CD8-positive, alpha-beta memory T cell (primary cell): ENCODE data around the gene KLRK1. TPM values are rescaled to one million over a fixed set of nuclear protein-coding genes. Genes with fewer than 3 reads are reported as not detected.
"Not testable (repeated sequence)": the region's sequence is repeated elsewhere in the genome, so short reads cannot be mapped to it uniquely, and the experiment has no call there.

Source experiments
- CTCF ChIA-PET: fragments of 350-600 bp; sonication (Branson Sonifier 250); formaldehyde crosslinking; loops from one replicate; lab custom pipeline; 2021; ENCODE audit warnings: antibody characterized with exemption; lab: Charles Lee
- POLR2A ChIA-PET: fragments of 350-600 bp; sonication (Branson Sonifier 250); formaldehyde crosslinking; loops from one replicate; lab custom pipeline; 2021; ENCODE audit warnings: antibody characterized with exemption; lab: Charles Lee
- DNase-seq, 5 donors: peaks; one replicate each; pipeline versions ENCODE4 v3.0.0 to v3.0.0-alpha.2; 2020 to 2022; ENCODE audit warnings: mixed read lengths in 1 of 5
- H3K27ac ChIP-seq: one replicate; pipeline ENCODE4 v1.7.0; 2013; ENCODE audit warnings: low read depth, mild to moderate bottlenecking, low read length, moderate library complexity
- H3K27me3 ChIP-seq: 2 replicates; pipeline ENCODE4 v1.7.0; 2013; ENCODE audit warnings: low read length, mild to moderate bottlenecking; ENCODE audit not compliant: insufficient read depth, poor library complexity, severe bottlenecking
- H3K36me3 ChIP-seq: 2 replicates; pipeline ENCODE4 v1.7.0; 2013; ENCODE audit warnings: mild to moderate bottlenecking, low read length, moderate library complexity; ENCODE audit not compliant: insufficient read depth
- H3K4me1 ChIP-seq: 2 replicates; pipeline ENCODE4 v1.7.0; 2013; ENCODE audit warnings: mild to moderate bottlenecking, low read length, moderate library complexity; ENCODE audit not compliant: insufficient read depth
- H3K4me3 ChIP-seq: 2 replicates; pipeline ENCODE4 v1.7.0; 2013; ENCODE audit warnings: mild to moderate bottlenecking, low read length
- H3K9me3 ChIP-seq: 2 replicates; pipeline ENCODE4 v1.7.0; 2013; ENCODE audit warnings: mild to moderate bottlenecking, low read length
- H3K27ac Mint-ChIP-seq, 8 donors: one replicate each; pipeline ENCODE4 v1.8.0; 2020 to 2021; ENCODE audit warnings: mixed read lengths in 8 of 8, mild to moderate bottlenecking in 6 of 8, inconsistent platforms in 3 of 8, moderate library complexity in 3 of 8
- H3K27me3 Mint-ChIP-seq, 2 donors: one replicate each; pipeline ENCODE4 v1.8.0; 2020 to 2021; ENCODE audit warnings: mixed read lengths in 2 of 2, mild to moderate bottlenecking in 1 of 2, moderate library complexity in 1 of 2
- H3K36me3 Mint-ChIP-seq, 3 donors: one replicate each; pipeline ENCODE4 v1.8.0; 2020 to 2021; ENCODE audit warnings: mixed read lengths in 3 of 3, inconsistent platforms in 1 of 3, mild to moderate bottlenecking in 1 of 3
- H3K4me1 Mint-ChIP-seq, 3 donors: one replicate each; pipeline ENCODE4 v1.8.0; 2020 to 2021; ENCODE audit warnings: mixed read lengths in 3 of 3, inconsistent platforms in 1 of 3, mild to moderate bottlenecking in 1 of 3
- H3K4me3 Mint-ChIP-seq, 7 donors: one replicate each; pipeline ENCODE4 v1.8.0; 2020 to 2021; ENCODE audit warnings: mixed read lengths in 7 of 7, mild to moderate bottlenecking in 6 of 7, moderate library complexity in 4 of 7, inconsistent platforms in 2 of 7
- H3K9me3 Mint-ChIP-seq, 5 donors: one replicate each; pipeline ENCODE4 v1.8.0; 2020 to 2022; ENCODE audit warnings: mixed read lengths in 5 of 5, mild to moderate bottlenecking in 3 of 5, moderate library complexity in 2 of 5, inconsistent platforms in 1 of 5
- polyA plus RNA-seq: library from polyadenylated mRNA; unstranded; fragments of 300-500 nt; fragmentation: Illumina TruSeq; gene quantifications from one replicate; pipeline ENCODE4 v1.2.3, GENCODE V29; 2021
- total RNA-seq, 2 experiments: library from RNA; stranded (reverse); gene quantifications; one replicate each; pipeline ENCODE4 v1.2.3, GENCODE V29; 2021

The KLRK1 gene
- total and polyA plus RNA-seq, 3 experiments from 2014 or later = 145 to 562 (median 161) TPM

DNA sequence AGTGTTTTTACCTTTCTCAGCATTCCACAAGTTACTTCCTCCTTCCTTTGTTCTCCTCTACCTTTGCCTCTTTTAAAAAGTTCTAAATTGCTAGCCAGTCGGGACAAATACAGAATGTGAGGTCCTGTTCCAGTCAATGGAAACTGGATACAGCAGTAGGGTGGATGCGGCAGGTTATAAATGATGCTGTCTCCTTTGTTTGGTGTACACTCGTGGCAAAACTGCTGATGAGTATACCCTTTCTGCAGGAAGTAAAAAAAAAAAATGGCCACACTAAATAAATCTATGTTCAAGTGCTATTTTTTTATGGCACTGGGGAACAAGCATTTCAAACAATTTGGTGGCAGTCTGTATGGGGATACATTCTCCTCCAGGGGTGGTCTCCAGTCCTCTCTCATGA lies 27.5 kb downstream of the KLRK1 start:
- CTCF ChIA-PET = no interaction called here
- H3K27ac ChIP-seq = peak overlapping the region; percentile 80
- H3K36me3 Mint-ChIP-seq = peaks cover 14 to 39% (median 23%) of the 10 kb centered on the region in 3 donors

DNA sequence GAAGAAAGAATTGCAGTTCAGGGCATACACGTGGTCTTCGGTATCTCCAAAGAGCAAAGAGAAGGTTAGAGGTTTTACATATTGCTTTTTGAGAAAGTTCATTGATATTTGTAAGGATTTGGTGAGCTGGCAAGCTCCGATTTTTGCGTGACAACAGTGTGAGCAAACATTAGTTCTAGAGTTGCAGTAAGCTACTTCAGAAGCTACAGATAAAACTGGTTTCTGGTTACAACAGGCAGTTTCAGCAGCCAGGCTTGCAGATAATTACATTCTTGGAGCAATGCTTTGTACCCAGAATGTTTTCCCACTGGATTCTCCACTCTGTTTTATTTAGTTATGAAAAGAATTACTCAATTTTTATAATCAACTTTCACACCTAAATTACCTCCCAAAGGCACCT lies 28.2 kb downstream of the KLRK1 start:
- Histone ChIP-seq H3K36me3 (no peaks in the 10 kb centered on the region), H3K4me3 (no peak overlapping the region), H3K9me3 (no peaks in the 10 kb centered on the region), H3K27ac (peak overlapping the region; percentile 30), H3K27me3 (no peaks in the 10 kb centered on the region), H3K4me1 (peaks cover 27% of the 10 kb centered on the region)
- Mint-ChIP-seq H3K9me3 (peaks cover 0 to 3% (median 0%) of the 10 kb centered on the region in 5 donors), H3K4me1 (peaks cover 28 to 37% (median 37%) of the 10 kb centered on the region in 3 donors), H3K27me3 (no peaks in the 10 kb centered on the region), H3K36me3 (peaks cover 9 to 45% (median 24%) of the 10 kb centered on the region in 3 donors), H3K27ac (peak overlapping the region in 6 of 8 donors; percentile 30 to 93 (median 72)), H3K4me3 (peak overlapping the region in 2 of 7 donors; percentile 9 to 24)
- no peak for DNase-seq
- POLR2A ChIA-PET = no interaction called here
- CTCF ChIA-PET = interaction anchor here (1.0 kb wide), 1 partner anchor 125 kb away, joined by 4 read pairs; no protein-coding TSS in a partner anchor

More for the DNA sequence above, 27.5 kb downstream of the KLRK1 start:
- H3K9me3 ChIP-seq = no peaks in the 10 kb centered on the region
- H3K27ac Mint-ChIP-seq = peak overlapping the region in 2 of 8 donors; percentile 24 to 94
- no peak overlapping the region for H3K4me3 ChIP-seq
- H3K4me1 Mint-ChIP-seq = peaks cover 28 to 37% (median 37%) of the 10 kb centered on the region in 3 donors
- H3K27me3 Mint-ChIP-seq = no peaks in the 10 kb centered on the region
- POLR2A ChIA-PET = interaction anchor here (0.6 kb wide), 1 partner anchor 182 kb away, joined by 4 read pairs; no protein-coding TSS in a partner anchor
- peaks cover 34% of the 10 kb centered on the region for H3K4me1 ChIP-seq
- no peak for DNase-seq
- no peaks in the 10 kb centered on the region for H3K27me3 ChIP-seq
- H3K4me3 Mint-ChIP-seq = peak overlapping the region in 3 of 7 donors; percentile 10 to 30 (median 21)
- peaks cover 0 to 3% (median 0%) of the 10 kb centered on the region in 5 donors for H3K9me3 Mint-ChIP-seq
- H3K36me3 ChIP-seq = no peaks in the 10 kb centered on the region

DNA sequence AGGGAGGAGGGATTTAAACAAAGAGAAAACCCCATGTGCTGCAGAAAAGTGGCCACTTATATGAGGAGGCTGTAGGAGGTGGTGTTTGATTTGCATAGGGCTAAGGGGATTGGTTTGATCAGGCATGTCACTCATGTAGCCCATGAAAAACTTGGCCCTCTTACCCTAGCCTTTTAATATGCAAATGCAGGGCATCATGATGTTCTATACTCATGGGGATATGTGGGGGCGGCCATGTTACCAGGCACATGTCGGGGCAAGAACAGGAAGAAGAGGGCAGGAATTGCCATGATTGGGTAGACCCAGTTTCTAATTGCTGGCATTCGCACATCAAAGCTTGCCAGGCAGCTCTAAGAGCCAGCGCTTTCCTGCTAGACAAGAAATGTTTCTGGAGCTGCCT lies 28.8 kb downstream of the KLRK1 start:
- H3K9me3 ChIP-seq = no peaks in the 10 kb centered on the region
- ChIA-PET POLR2A (interaction anchor here (0.7 kb wide), 1 partner anchor 197 kb away, joined by 3 read pairs; no protein-coding TSS in a partner anchor), CTCF (interaction anchor here (1.0 kb wide), 1 partner anchor 125 kb away, joined by 4 read pairs; no protein-coding TSS in a partner anchor)
- peak overlapping the region in 2 of 7 donors; percentile 11 to 24 for H3K4me3 Mint-ChIP-seq
- H3K9me3 Mint-ChIP-seq = peaks cover 0 to 3% (median 0%) of the 10 kb centered on the region in 5 donors
- H3K4me1 ChIP-seq = peaks cover 22% of the 10 kb centered on the region
- H3K27ac Mint-ChIP-seq = peak overlapping the region in 6 of 8 donors; percentile 30 to 93 (median 71)
- H3K4me3 ChIP-seq = no peak overlapping the region
- peaks cover 30 to 40% (median 37%) of the 10 kb centered on the region in 3 donors for H3K4me1 Mint-ChIP-seq
- no peaks in the 10 kb centered on the region for H3K27me3 ChIP-seq
- H3K27ac ChIP-seq = peak overlapping the region; percentile 30
- peaks cover 10 to 46% (median 26%) of the 10 kb centered on the region in 3 donors for H3K36me3 Mint-ChIP-seq
- no peaks in the 10 kb centered on the region for H3K27me3 Mint-ChIP-seq
- DNase-seq = no peak
- no peaks in the 10 kb centered on the region for H3K36me3 ChIP-seq

DNA sequence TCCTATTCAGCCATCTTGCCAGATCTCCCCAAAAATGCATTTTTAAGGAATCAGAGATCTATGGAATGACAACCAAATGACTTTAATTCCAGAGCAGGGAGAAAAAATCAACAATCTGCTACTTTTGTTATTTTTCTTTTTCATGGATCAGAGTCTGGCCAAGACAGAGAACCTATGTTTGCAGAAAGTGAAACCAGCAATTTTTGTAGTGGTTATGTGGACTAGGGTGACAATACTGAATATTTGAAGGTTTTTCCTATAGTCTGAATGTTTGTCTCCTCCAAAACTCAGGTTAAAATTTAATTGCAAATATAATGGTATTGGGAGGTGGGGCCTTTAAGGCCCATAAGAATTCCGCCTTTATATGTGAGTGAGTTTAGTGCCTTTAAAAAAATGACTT lies 30.9 kb downstream of the KLRK1 start:
- Histone ChIP-seq H3K36me3 (no peaks in the 10 kb centered on the region), H3K4me3 (no peak overlapping the region), H3K4me1 (peaks cover 6% of the 10 kb centered on the region), H3K9me3 (no peaks in the 10 kb centered on the region), H3K27ac (no peak overlapping the region), H3K27me3 (no peaks in the 10 kb centered on the region)
- H3K4me1 Mint-ChIP-seq = peaks cover 32 to 41% (median 41%) of the 10 kb centered on the region in 3 donors
- H3K4me3 Mint-ChIP-seq = peak overlapping the region in 4 of 7 donors; percentile 5 to 39 (median 10)
- peaks cover 0 to 3% (median 2%) of the 10 kb centered on the region in 5 donors for H3K9me3 Mint-ChIP-seq
- ChIA-PET CTCF (no interaction called here), POLR2A (no interaction called here)
- H3K27me3 Mint-ChIP-seq = no peaks in the 10 kb centered on the region
- H3K36me3 Mint-ChIP-seq = peaks cover 11 to 52% (median 28%) of the 10 kb centered on the region in 3 donors
- DNase-seq = no peak
- H3K27ac Mint-ChIP-seq = peak overlapping the region; percentile 19 to 82 (median 51)

DNA sequence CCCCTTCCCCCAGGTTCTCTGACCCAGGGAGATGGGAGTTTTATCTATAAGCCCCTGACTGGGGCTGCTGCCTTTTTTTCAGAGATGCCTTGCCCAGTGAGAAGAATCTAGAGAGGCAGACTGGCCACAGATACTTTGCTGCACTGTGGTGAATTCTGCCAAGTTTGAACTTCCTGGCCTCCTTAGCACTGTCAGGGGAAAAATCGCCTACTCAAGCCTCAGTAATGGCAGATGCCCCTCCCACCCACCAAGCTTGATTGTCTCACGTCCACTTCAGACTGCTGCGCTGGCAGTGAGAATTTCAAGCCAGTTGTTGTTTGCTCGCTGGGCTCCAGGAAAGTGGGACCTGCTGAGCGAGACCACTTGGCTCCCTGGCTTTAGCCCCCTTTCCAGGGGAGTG lies 31.7 kb downstream of the KLRK1 start:
- POLR2A ChIA-PET = no interaction called here

DNA sequence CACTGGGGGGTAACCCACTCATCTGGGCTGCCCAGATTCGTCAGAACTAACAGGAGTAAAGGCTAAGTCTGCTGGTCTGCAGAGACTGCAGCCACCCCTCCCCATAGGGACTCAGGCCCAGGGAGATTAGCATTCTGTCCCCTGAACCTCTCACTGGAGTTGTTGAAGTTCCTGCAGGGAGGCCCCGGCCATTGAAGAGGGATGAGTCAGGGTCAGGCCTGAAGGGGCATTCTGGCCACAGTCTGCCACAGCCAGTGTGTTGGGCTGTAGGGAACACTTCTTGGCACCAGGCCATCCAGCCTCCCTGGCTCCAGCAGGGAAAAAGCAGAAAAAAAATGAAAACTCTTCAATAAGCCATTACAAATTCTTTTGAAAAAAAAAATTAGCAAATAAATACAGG lies 35.3 kb downstream of the KLRK1 start:
- H3K4me1 ChIP-seq = no peaks in the 10 kb centered on the region
- H3K36me3 ChIP-seq = no peaks in the 10 kb centered on the region
- H3K27ac ChIP-seq = no peak overlapping the region
- H3K9me3 ChIP-seq = no peaks in the 10 kb centered on the region
- ChIA-PET CTCF (no interaction called here), POLR2A (no interaction called here)
- DNase-seq = no peak
- no peaks in the 10 kb centered on the region for H3K27me3 ChIP-seq
- H3K9me3 Mint-ChIP-seq = peaks cover 19 to 38% (median 32%) of the 10 kb centered on the region in 5 donors
- H3K27me3 Mint-ChIP-seq = peaks cover 0 to 2% of the 10 kb centered on the region in 2 donors
- no peak overlapping the region for H3K4me3 ChIP-seq
- peaks cover 5 to 62% (median 38%) of the 10 kb centered on the region in 3 donors for H3K36me3 Mint-ChIP-seq
- no peak overlapping the region for H3K4me3 Mint-ChIP-seq
- H3K4me1 Mint-ChIP-seq = peaks cover 13 to 20% (median 18%) of the 10 kb centered on the region in 3 donors
- peak overlapping the region in 1 of 8 donors; percentile 50 for H3K27ac Mint-ChIP-seq

More for the DNA sequence above, 31.7 kb downstream of the KLRK1 start:
- peaks cover 32 to 41% (median 41%) of the 10 kb centered on the region in 3 donors for H3K4me1 Mint-ChIP-seq
- H3K27ac Mint-ChIP-seq = peak overlapping the region in 1 of 8 donors; percentile 7
- no peaks in the 10 kb centered on the region for H3K27me3 Mint-ChIP-seq
- Histone ChIP-seq H3K36me3 (no peaks in the 10 kb centered on the region), H3K4me1 (peaks cover 3% of the 10 kb centered on the region), H3K27ac (no peak overlapping the region), H3K27me3 (no peaks in the 10 kb centered on the region), H3K9me3 (no peaks in the 10 kb centered on the region), H3K4me3 (no peak overlapping the region)
- CTCF ChIA-PET = no interaction called here
- H3K4me3 Mint-ChIP-seq = no peak overlapping the region
- H3K9me3 Mint-ChIP-seq = peaks cover 0 to 5% (median 3%) of the 10 kb centered on the region in 5 donors
- H3K36me3 Mint-ChIP-seq = peaks cover 11 to 52% (median 30%) of the 10 kb centered on the region in 3 donors
- no peak for DNase-seq

DNA sequence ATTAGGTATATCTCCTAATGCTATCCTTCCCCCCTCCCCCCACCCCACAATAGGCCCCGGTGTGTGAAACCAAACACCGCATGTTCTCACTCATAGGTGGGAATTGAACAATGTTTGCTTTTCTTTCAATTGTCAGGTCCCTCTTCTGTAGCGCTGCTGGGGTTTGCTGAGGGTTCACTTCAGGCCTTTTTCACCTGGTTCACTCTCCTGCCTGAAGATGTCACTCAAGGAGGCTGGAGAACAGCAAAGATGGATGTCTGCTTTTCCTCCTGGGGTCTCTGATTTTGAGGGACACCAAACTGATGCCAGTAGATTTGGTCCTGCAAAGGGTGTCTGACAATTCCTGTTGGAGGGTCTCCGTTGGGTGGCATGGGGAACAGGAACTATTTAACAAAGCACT lies 35.8 kb downstream of the KLRK1 start:
- Histone ChIP-seq H3K36me3 (no peaks in the 10 kb centered on the region), H3K27me3 (no peaks in the 10 kb centered on the region), H3K4me1 (no peaks in the 10 kb centered on the region), H3K4me3 (no peak overlapping the region), H3K9me3 (no peaks in the 10 kb centered on the region), H3K27ac (no peak overlapping the region)
- H3K27ac Mint-ChIP-seq = peak overlapping the region in 1 of 8 donors; percentile 50
- H3K36me3 Mint-ChIP-seq = peaks cover 5 to 59% (median 34%) of the 10 kb centered on the region in 3 donors
- H3K27me3 Mint-ChIP-seq = peaks cover 0 to 2% of the 10 kb centered on the region in 2 donors
- ChIA-PET POLR2A (no interaction called here), CTCF (no interaction called here)
- H3K9me3 Mint-ChIP-seq = peaks cover 19 to 39% (median 32%) of the 10 kb centered on the region in 5 donors
- H3K4me3 Mint-ChIP-seq = no peak overlapping the region
- H3K4me1 Mint-ChIP-seq = peaks cover 9 to 15% (median 14%) of the 10 kb centered on the region in 3 donors
- no peak for DNase-seq

DNA sequence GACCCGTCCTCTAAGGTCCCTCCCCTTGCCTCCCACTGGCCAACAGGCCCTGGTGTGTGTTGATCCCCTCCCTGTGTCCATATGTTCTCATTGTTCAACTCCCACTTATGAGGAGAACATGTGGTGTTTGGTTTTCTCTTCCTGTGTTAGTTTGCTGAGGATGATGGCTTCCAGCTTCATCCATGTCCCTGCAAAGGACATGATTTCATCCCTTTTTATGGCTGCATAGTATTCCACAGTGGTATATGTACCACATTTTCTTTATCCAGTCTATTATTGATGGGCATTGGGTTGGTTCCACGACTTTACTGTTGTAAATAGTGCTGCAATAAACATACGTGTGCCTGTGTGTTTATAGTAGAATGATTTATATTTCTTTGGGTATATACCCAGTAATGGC lies 38.4 kb downstream of the KLRK1 start:
- DNase-seq, H3K27me3 ChIP-seq, H3K27ac ChIP-seq, H3K36me3 ChIP-seq, CTCF ChIA-PET, H3K9me3 ChIP-seq, H3K27me3 Mint-ChIP-seq, H3K4me3 Mint-ChIP-seq, H3K4me3 ChIP-seq, H3K4me1 Mint-ChIP-seq, H3K27ac Mint-ChIP-seq, H3K4me1 ChIP-seq: not testable (repeated sequence)
- Mint-ChIP-seq H3K36me3 (peaks cover 3 to 46% (median 12%) of the 10 kb centered on the region in 3 donors), H3K9me3 (peaks cover 25 to 48% (median 32%) of the 10 kb centered on the region in 5 donors)
- POLR2A ChIA-PET = interaction anchor here (0.9 to 1.6 kb wide), 3 partner anchors 13 to 15 kb away, joined by 3 to 4 read pairs (median 4); no protein-coding TSS in a partner anchor
